GM12801 (cell line): Measurements from ENCODE around the gene PPARA.

Source experiments
- CTCF ChIP-seq: IDR thresholded peaks from one replicate; pipeline ENCODE4 v1.5.1; 2011; ENCODE audit warnings: control low read depth; ENCODE audit not compliant: insufficient read length; ENCODE audit errors: extremely low read depth

The PPARA gene

GRCh38 chr22:46224898-46225290, 74.6 kb downstream of the PPARA start:
- no peak for TF ChIP-seq CTCF

- TF ChIP-seq CTCF = no peak
These were observed 75.3 kb downstream of the PPARA start for GRCh38 chr22:46225631-46226030.

- no peak for TF ChIP-seq CTCF
These were observed 76.3 kb downstream of the PPARA start for GRCh38 chr22:46226577-46226976.

GRCh38 chr22:46229701-46230100, 79.4 kb downstream of the PPARA start:
- no peak for TF ChIP-seq CTCF

GRCh38 chr22:46230262-46230901, 80.1 kb downstream of the PPARA start:
- no peak for TF ChIP-seq CTCF

GRCh38 chr22:46233231-46233630, 82.9 kb downstream of the PPARA start:
- no peak for TF ChIP-seq CTCF

GRCh38 chr22:46234969-46235368, 84.6 kb downstream of the PPARA start:
- TF ChIP-seq CTCF = no peak
